ENCODE measurements around the gene EML4. TPM values are rescaled to one million over a fixed set of nuclear protein-coding genes. Genes with fewer than 3 reads are reported as not detected.
"Not testable (repeated sequence)": the region's sequence is repeated elsewhere in the genome, so short reads cannot be mapped to it uniquely, and the experiment has no call there.

Gene EML4
- total and polyA plus RNA-seq, 7 experiments from 2014 or later, result 64.9 to 167 (median 141) TPM

GRCh38 chr2:42172566-42172965 is 3.4 kb downstream of the EML4 start:
- ChIA-PET CTCF (interaction anchor here (0.5 to 3.6 kb wide), 8 partner anchors 10 to 308 kb away, joined by 3 to 24 read pairs (median 4); no protein-coding TSS in a partner anchor), POLR2A (interaction anchor here (0.7 to 12.6 kb wide), 13 partner anchors 12 to 144 kb away, joined by 3 to 187 read pairs (median 4); no protein-coding TSS in a partner anchor)
- Mint-ChIP-seq H3K4me1 (peaks cover 9 to 43% (median 34%) of the 10 kb centered on the region in 7 donors), H3K27me3 (no peaks in the 10 kb centered on the region), H3K36me3 (peaks cover 0 to 8% (median 7%) of the 10 kb centered on the region in 5 donors), H3K4me3 (peak overlapping the region in 1 of 10 donors; percentile 79), H3K9me3 (peaks cover 0 to 7% (median 0%) of the 10 kb centered on the region in 11 donors), H3K27ac (peak overlapping the region in 2 of 9 donors; percentile 74 to 84)
- H3K4me1 ChIP-seq (ENCODE audit: control insufficient read depth in 2 of 2, insufficient read depth in 2 of 2, low read length in 2 of 2), result peaks cover 24 to 38% of the 10 kb centered on the region in 2 donors
- DNase-seq (no peak), ATAC-seq (no peak)
- H3K4me3 ChIP-seq (ENCODE audit: low read length), result peak overlapping the region; percentile 88
- peaks cover 0 to 7% (median 0%) of the 10 kb centered on the region in 3 experiments for H3K36me3 ChIP-seq (ENCODE audit: control insufficient read depth in 2 of 3, insufficient read depth in 3 of 3, low read length in 3 of 3)
- intact Hi-C loops (cut with micrococcal nuclease), result loop anchor here (1.0 to 5.0 kb wide), 2 partner anchors 8 to 480 kb away; no protein-coding TSS in a partner anchor
- H3K27ac ChIP-seq (ENCODE audit: low read depth, low read length), result peak overlapping the region; percentile 96
- H3K27me3 ChIP-seq (ENCODE audit: control insufficient read depth in 2 of 2, insufficient read depth in 2 of 2, low read length in 2 of 2), result no peaks in the 10 kb centered on the region
- H3K9me3 ChIP-seq (ENCODE audit: control insufficient read depth in 2 of 3, low read length in 3 of 3), result no peaks in the 10 kb centered on the region

DNA sequence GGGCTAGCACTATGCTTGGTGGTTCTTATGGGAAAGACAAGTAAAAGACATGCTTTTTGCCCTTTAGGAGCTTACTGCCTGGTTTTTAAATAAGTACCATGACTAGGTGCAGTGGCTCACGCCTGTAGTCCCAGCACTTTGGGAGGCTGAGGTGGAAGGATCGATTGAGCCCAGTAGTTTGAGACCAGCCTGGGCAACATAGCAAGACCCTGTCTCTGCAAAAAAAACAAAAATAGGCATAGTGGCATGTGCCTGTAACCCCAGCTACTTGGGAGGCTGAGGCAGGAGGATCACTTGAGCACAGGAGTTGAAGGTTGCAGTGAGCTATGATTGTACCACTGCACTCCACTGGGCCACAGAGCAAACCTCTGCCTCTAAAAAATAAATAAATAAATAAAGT is 4.3 kb downstream of the EML4 start:
- H3K4me1 Mint-ChIP-seq, result peaks cover 5 to 47% (median 36%) of the 10 kb centered on the region in 7 donors
- H3K4me3 ChIP-seq (ENCODE audit: low read length), result peak overlapping the region; percentile 2
- POLR2A ChIA-PET, result interaction anchor here (0.8 to 12.6 kb wide), 9 partner anchors 11 to 72 kb away, joined by 3 to 187 read pairs (median 7); no protein-coding TSS in a partner anchor

GRCh38 chr2:42176992-42177738 is 8.0 kb downstream of the EML4 start:
- no peak for DNase-seq
- peaks cover 0 to 32% (median 15%) of the 10 kb centered on the region in 5 donors for H3K36me3 Mint-ChIP-seq
- peaks cover 0 to 81% (median 61%) of the 10 kb centered on the region in 7 donors for H3K4me1 Mint-ChIP-seq
- peaks cover 60 to 64% of the 10 kb centered on the region in 2 donors for H3K4me1 ChIP-seq (ENCODE audit: control insufficient read depth in 2 of 2, insufficient read depth in 2 of 2, low read length in 2 of 2)
- intact Hi-C loops (cut with micrococcal nuclease), result no loop called here
- no peaks in the 10 kb centered on the region for H3K27me3 Mint-ChIP-seq
- H3K27ac ChIP-seq (ENCODE audit: low read depth, low read length), result no peak overlapping the region
- H3K36me3 ChIP-seq (ENCODE audit: control insufficient read depth in 2 of 3, insufficient read depth in 3 of 3, low read length in 3 of 3), result peaks cover 0 to under 1% (median 0%) of the 10 kb centered on the region in 3 experiments
- no peaks in the 10 kb centered on the region for H3K9me3 ChIP-seq (ENCODE audit: control insufficient read depth in 2 of 3, low read length in 3 of 3)
- ChIA-PET POLR2A (no interaction called here), CTCF (no interaction called here)
- peak overlapping the region in 7 of 9 donors; percentile 21 to 81 (median 65) for H3K27ac Mint-ChIP-seq
- ATAC-seq, result no peak
- H3K4me3 Mint-ChIP-seq, result peak overlapping the region in 7 of 10 donors; percentile 19 to 60 (median 40)
- no peak overlapping the region for H3K4me3 ChIP-seq (ENCODE audit: low read length)
- H3K9me3 Mint-ChIP-seq, result peaks cover 0 to 7% (median 0%) of the 10 kb centered on the region in 11 donors
- H3K27me3 ChIP-seq (ENCODE audit: control insufficient read depth in 2 of 2, insufficient read depth in 2 of 2, low read length in 2 of 2), result no peaks in the 10 kb centered on the region

More for the DNA sequence above, 4.3 kb downstream of the EML4 start:
- H3K9me3 Mint-ChIP-seq; H3K9me3 ChIP-seq (ENCODE audit: control insufficient read depth in 2 of 3, low read length in 3 of 3); H3K36me3 ChIP-seq (ENCODE audit: control insufficient read depth in 2 of 3, insufficient read depth in 3 of 3, low read length in 3 of 3); DNase-seq; H3K27me3 ChIP-seq (ENCODE audit: control insufficient read depth in 2 of 2, insufficient read depth in 2 of 2, low read length in 2 of 2); H3K27me3 Mint-ChIP-seq; ATAC-seq: not testable (repeated sequence)
- CTCF ChIA-PET, result interaction anchor here (0.9 to 3.6 kb wide), 6 partner anchors 17 to 155 kb away, joined by 3 to 24 read pairs (median 5); no protein-coding TSS in a partner anchor
- Mint-ChIP-seq H3K36me3 (peaks cover 0 to 12% (median 7%) of the 10 kb centered on the region in 5 donors), H3K27ac (peak overlapping the region in 2 of 9 donors; percentile 74 to 84), H3K4me3 (peak overlapping the region in 2 of 10 donors; percentile 48 to 51)
- Histone ChIP-seq H3K4me1 (ENCODE audit: control insufficient read depth in 2 of 2, insufficient read depth in 2 of 2, low read length in 2 of 2) (peaks cover 33 to 47% of the 10 kb centered on the region in 2 donors), H3K27ac (ENCODE audit: low read depth, low read length) (peak overlapping the region; percentile 96)
- intact Hi-C loops (cut with micrococcal nuclease), result loop anchor here (1.0 to 5.0 kb wide), 2 partner anchors 12 to 479 kb away; no protein-coding TSS in a partner anchor

GRCh38 chr2:42178335-42178734 is 9.2 kb downstream of the EML4 start:
- Histone ChIP-seq H3K9me3 (ENCODE audit: control insufficient read depth in 2 of 3, low read length in 3 of 3) (no peaks in the 10 kb centered on the region), H3K36me3 (ENCODE audit: control insufficient read depth in 2 of 3, insufficient read depth in 3 of 3, low read length in 3 of 3) (peaks cover 0 to 3% (median 0%) of the 10 kb centered on the region in 3 experiments), H3K4me1 (ENCODE audit: control insufficient read depth in 2 of 2, insufficient read depth in 2 of 2, low read length in 2 of 2) (peaks cover 61 to 64% of the 10 kb centered on the region in 2 donors), H3K27ac (ENCODE audit: low read depth, low read length) (no peak overlapping the region), H3K27me3 (ENCODE audit: control insufficient read depth in 2 of 2, insufficient read depth in 2 of 2, low read length in 2 of 2) (no peaks in the 10 kb centered on the region), H3K4me3 (ENCODE audit: low read length) (no peak overlapping the region)
- H3K4me1 Mint-ChIP-seq, result peaks cover 0 to 88% (median 60%) of the 10 kb centered on the region in 7 donors
- DNase-seq (no peak), ATAC-seq (no peak)
- no peaks in the 10 kb centered on the region for H3K27me3 Mint-ChIP-seq
- intact Hi-C loops (cut with micrococcal nuclease), result no loop called here
- peak overlapping the region in 4 of 10 donors; percentile 20 to 41 (median 29) for H3K4me3 Mint-ChIP-seq
- POLR2A ChIA-PET, result interaction anchor here (0.6 to 1.5 kb wide), 4 partner anchors 12 to 78 kb away, joined by 3 to 4 read pairs (median 4); no protein-coding TSS in a partner anchor
- CTCF ChIA-PET, result interaction anchor here (1.4 kb wide), 1 partner anchor 18 kb away, joined by 9 read pairs; no protein-coding TSS in a partner anchor
- peaks cover 0 to 40% (median 20%) of the 10 kb centered on the region in 5 donors for H3K36me3 Mint-ChIP-seq
- peaks cover 0 to 7% (median 0%) of the 10 kb centered on the region in 11 donors for H3K9me3 Mint-ChIP-seq
- peak overlapping the region in 6 of 9 donors; percentile 43 to 81 (median 61) for H3K27ac Mint-ChIP-seq

- POLR2A ChIA-PET, result interaction anchor here (0.8 to 4.1 kb wide), 6 partner anchors 10 to 339 kb away, joined by 3 to 17 read pairs (median 6); no protein-coding TSS in a partner anchor
- Histone ChIP-seq H3K36me3 (ENCODE audit: control insufficient read depth in 2 of 3, insufficient read depth in 3 of 3, low read length in 3 of 3) (peaks cover 0 to 3% (median 0%) of the 10 kb centered on the region in 3 experiments), H3K9me3 (ENCODE audit: control insufficient read depth in 2 of 3, low read length in 3 of 3) (no peaks in the 10 kb centered on the region), H3K27ac (ENCODE audit: low read depth, low read length) (peak overlapping the region; percentile 34), H3K27me3 (ENCODE audit: control insufficient read depth in 2 of 2, insufficient read depth in 2 of 2, low read length in 2 of 2) (no peaks in the 10 kb centered on the region), H3K4me1 (ENCODE audit: control insufficient read depth in 2 of 2, insufficient read depth in 2 of 2, low read length in 2 of 2) (peaks cover 68 to 70% of the 10 kb centered on the region in 2 donors), H3K4me3 (ENCODE audit: low read length) (no peak overlapping the region)
- CTCF ChIA-PET, result interaction anchor here (0.6 to 2.6 kb wide), 5 partner anchors 12 to 84 kb away, joined by 3 to 7 read pairs (median 4); partner anchors contain the start of gene EML4
- ATAC-seq (no peak), DNase-seq (no peak)
- H3K4me3 Mint-ChIP-seq, result peak overlapping the region in 8 of 10 donors; percentile 16 to 62 (median 40)
- H3K4me1 Mint-ChIP-seq, result peaks cover 0 to 99% (median 71%) of the 10 kb centered on the region in 7 donors
- H3K36me3 Mint-ChIP-seq, result peaks cover 0 to 43% (median 20%) of the 10 kb centered on the region in 5 donors
- H3K27me3 Mint-ChIP-seq, result no peaks in the 10 kb centered on the region
- peaks cover 0 to 7% (median 0%) of the 10 kb centered on the region in 11 donors for H3K9me3 Mint-ChIP-seq
- intact Hi-C loops (cut with micrococcal nuclease), result loop anchor here in 1 of 2 donors (1.0 kb wide), 2 partner anchors 8 to 10 kb away; no protein-coding TSS in a partner anchor
- peak overlapping the region in 7 of 9 donors; percentile 2 to 79 (median 54) for H3K27ac Mint-ChIP-seq
These were observed 11.1 kb downstream of the EML4 start for GRCh38 chr2:42180300-42180699.
